D341Med (cell line): ENCODE measurements around the gene PPP3CA.

Experiments used
- DNase-seq: peaks from one replicate; pipeline ENCODE4 v3.0.0; 2012; ENCODE audit warnings: low spot score

PPP3CA gene

GRCh38 chr4:101287324-101287723, 60.0 kb downstream of the PPP3CA start:
- DNase-seq: no peak

DNA sequence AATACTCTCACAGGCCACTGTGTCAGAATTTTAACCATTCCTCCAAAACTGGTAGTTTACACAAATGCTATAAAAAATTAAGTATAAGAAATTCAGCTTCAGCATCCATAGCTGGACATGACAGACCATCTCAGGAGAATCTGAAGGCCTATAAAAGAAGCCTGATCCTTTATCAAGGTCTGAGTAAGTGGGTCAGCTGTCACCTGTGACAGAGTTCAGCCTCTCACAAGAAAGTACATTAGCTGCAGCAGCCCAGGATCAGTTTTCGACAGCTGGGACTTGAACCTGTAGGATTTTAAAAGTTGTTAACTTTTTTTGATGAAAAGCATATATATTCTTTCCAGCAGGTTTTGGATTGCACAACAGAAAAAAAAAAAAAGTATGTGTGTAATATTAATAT, 60.7 kb downstream of the PPP3CA start:
- DNase-seq: no peak

- no peak for DNase-seq
Measured at GRCh38 chr4:101285985-101286384, 61.3 kb downstream of the PPP3CA start.

- no peak for DNase-seq
Measured at GRCh38 chr4:101284546-101284945, 62.8 kb downstream of the PPP3CA start.

DNA sequence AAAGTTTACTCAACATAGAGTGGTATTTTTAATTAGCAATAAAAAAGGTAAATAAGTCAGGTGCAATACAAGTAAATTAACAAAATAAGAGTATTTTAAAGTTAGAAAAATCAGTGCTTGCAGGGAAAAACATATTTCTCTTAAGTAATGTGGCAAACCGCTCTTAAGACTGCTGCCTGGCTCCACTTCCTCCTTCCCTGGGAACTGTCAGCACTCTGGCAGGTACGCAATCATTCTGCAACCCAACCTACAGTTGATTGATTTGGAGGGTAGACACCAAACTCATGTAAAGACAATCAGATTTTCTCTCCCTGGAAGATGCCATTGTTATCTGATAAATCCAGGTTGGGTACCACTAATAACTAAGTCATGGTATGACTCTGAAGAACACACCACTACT, 63.9 kb downstream of the PPP3CA start:
- DNase-seq: no peak

DNA sequence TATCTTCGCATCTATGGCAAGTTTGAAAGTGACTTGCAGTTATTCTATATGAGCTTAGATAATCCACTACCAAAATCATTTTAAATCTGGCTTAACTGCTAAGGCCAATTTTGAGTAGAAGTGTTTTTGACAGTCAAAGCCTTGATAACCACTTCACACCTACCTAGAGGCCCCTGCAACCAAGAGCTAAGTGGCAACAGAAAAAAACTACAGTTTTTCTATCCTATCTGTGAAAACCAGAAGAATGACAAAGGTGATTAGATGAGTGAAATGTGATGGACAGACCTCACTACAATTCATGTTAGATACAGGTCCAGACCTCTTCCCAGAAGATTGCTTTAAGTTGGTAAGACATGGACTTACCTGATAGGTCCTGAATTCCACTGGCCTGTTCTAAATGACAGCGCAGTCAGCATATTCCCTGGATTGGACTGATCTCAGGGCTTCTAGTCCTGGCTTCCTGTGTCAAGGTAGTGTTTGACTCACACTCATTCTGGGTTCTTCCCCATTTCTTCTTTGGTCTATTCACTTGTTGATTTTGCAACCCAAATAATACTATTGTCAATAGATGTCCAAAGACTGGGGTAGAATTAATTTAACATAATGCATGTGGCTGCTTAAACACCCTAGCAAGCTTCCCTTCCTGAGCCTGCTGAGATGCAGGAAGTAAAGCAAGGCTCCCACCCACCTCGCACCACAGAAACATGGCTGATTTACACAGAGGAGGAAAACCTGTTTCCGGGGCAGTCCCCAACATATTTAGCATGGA, 65.1 kb downstream of the PPP3CA start:
- DNase-seq: no peak

DNA sequence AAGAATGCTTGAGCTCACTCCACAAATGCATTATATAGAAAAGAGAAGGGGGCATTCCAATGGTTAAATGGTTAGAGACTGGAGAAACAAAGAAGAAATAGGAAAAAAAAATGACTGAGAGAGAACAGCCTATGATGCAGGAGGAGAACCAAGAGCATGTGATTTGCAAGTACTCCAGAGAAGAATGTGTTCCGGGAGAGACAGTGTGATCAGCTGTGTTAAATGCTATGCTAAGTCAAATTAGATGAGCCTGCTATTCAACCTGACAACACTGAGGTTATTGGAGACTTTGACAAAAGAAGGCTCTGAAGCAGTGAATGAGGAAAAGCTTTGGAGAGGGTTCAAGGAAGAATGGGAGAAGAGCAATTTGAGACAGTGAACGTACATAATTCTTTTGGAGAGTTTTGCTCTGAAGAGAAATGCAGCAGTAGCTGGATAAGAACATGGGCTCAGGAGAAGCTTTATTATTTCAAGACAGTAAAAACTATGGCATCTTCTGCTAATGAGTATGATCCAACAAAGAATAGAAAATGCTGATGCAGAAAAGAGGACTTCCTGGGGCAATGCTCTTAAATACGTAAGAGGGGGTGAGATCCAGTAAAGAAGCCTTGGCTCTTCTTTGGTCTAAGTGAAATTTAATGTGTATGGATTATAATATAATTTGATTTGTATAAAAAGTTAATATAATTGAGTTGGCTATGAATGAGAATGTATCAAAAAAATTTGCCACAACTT, 66.3 kb downstream of the PPP3CA start:
- DNase-seq: no peak

- no peak for DNase-seq
Measured at GRCh38 chr4:101279377-101279871, 67.9 kb downstream of the PPP3CA start.

GRCh38 chr4:101277671-101278070, 69.7 kb downstream of the PPP3CA start:
- DNase-seq: no peak

DNA sequence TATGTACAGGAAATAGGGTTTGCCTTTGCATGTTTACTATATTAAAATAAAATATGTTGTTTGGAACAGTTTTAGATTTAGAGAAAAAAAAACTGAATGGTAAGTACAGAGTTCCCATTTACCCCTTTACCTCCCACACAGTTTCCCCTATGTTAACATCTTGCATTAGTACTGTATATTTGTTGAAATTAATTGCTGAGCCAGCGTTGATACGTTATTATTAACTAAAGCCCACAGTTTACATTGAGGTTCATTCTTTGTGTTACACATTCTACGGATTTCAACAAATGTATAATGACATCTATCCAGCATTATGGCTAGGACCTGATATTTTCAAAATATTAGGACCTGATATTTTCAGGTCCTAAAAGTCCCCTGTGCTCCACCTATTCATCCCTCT, 70.7 kb downstream of the PPP3CA start:
- DNase-seq: no peak

GRCh38 chr4:101274888-101275752, 72.2 kb downstream of the PPP3CA start:
- DNase-seq: no peak

GRCh38 chr4:101271516-101271915, 75.8 kb downstream of the PPP3CA start:
- no peak for DNase-seq

DNA sequence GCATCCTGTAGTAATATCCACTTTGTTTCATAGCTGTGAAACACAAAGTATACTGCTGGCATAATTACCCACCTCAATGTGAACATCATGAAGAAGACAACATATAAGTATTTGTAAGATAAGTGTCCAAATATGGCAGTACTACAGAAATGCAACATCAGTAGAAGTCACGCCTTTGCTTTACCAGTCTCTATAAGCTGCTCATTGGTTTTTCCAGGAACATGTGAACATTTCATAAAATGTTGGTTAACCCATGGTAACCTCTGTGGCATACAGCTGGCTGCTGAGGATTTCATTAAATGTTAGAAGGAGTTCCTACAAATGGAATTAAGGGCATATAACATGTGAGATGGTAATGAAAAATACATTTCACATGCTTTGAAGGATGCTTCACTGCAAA, 77.6 kb downstream of the PPP3CA start:
- DNase-seq: no peak

GRCh38 chr4:101265816-101266172, 81.5 kb downstream of the PPP3CA start:
- no peak for DNase-seq

GRCh38 chr4:101264993-101265815, 82.1 kb downstream of the PPP3CA start:
- no peak for DNase-seq

- no peak for DNase-seq
Measured at GRCh38 chr4:101264512-101264911, 82.8 kb downstream of the PPP3CA start.

- DNase-seq: no peak
Measured at GRCh38 chr4:101262683-101263082, 84.6 kb downstream of the PPP3CA start.

GRCh38 chr4:101259876-101260275, 87.5 kb downstream of the PPP3CA start:
- DNase-seq: no peak

- no peak for DNase-seq
Measured at GRCh38 chr4:101258883-101259282, 88.4 kb downstream of the PPP3CA start.

- DNase-seq: no peak
Measured at GRCh38 chr4:101256222-101256621, 91.1 kb downstream of the PPP3CA start.

- no peak for DNase-seq
Measured at GRCh38 chr4:101254776-101255175, 92.5 kb downstream of the PPP3CA start.

- DNase-seq: no peak
Measured at GRCh38 chr4:101253121-101253520, 94.2 kb downstream of the PPP3CA start.
